Spleen (tissue), 7 donors: ENCODE results near the gene SOX8.

Source experiments
- CTCF ChIP-seq, 11 experiments: fragments of 200-600 bp in 7 of 11; fragments of 450-650 bp in 4 of 11; sonication (generic) in 4 of 11; IDR thresholded peaks in 8 of 11; conservative IDR thresholded peaks in 3 of 11; 1 replicate in 7 of 11; 2 replicates in 4 of 11; pipeline versions ENCODE4 v1.4.0 to v1.8.0; 2016 to 2021; ENCODE audit warnings: antibody characterized with exemption in 11 of 11, inconsistent platforms in 4 of 11, mild to moderate bottlenecking in 1 of 11
- POLR2A ChIP-seq, 3 donors: fragments of 450-650 bp; IDR thresholded peaks; one replicate each; pipeline ENCODE4 v1.5.1; 2017; ENCODE audit warnings: antibody characterized with exemption in 3 of 3, mild to moderate bottlenecking in 1 of 3
- donor health status: DM: no; HTN: no; CAD: no; lungs with moderate emphysema.
- donor health status: DM: no; HTN: no; CAD: no.
- donor health status: DM: no; HTN: no; CAD: no.

DNA sequence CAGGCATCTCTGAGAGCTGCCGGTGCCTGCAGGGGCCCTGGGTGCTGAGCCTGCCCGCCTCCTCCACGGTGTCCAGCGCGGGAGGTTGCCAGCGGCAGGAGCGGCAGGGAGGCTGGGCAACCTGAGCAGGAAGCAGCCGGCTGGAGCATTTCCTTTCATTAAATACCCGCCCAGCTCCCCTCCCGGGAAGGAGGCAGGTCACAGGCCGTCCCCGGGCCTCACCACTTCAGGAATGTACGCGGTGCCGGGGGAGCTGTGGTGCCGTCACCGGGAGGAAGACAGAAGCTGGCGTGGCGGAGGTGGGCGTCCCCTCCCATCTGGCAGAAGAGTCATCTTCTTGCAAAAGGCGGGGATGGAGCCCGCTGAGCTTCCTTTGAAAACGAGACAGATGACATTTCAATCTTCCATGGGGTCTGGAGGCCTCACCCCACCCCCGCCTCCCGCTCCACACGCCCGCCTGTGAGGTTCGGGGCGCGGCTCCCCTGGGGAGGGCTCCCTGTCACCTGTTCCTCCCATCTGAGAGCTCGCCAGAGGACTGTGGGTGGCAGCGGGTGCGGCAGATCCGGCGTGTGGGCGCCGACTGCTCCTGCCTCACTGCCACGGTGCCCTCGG, 16.0 kb downstream of the SOX8 start:
- TF ChIP-seq CTCF (IDR thresholded peaks at IDR 0.05 in 8 of 11, conservative IDR thresholded peaks at IDR 0.05 in 3 of 11) (no peak), POLR2A (IDR thresholded peaks at IDR 0.05) (no peak)
